DND-41 (cell line): Measurements from ENCODE around the gene TBC1D5.

ENCODE experiments used
- ATAC-seq: fragments of 200-7000 bp; cut with Tn5 transposase; 3 replicates; pipeline ENCODE4 v1.9.1; 2021; ENCODE audit warnings: low read depth; ENCODE audit not compliant: insufficient read depth
- DNase-seq: peaks from one replicate; pipeline ENCODE4 v3.0.0-alpha.2; 2020
- H2AFZ ChIP-seq: 2 replicates; pipeline ENCODE4 v1.6.0; 2012; ENCODE audit warnings: low read depth, low read length
- H3K27ac ChIP-seq: 2 replicates; pipeline ENCODE4 v1.5.1; 2012; ENCODE audit warnings: low read length, inconsistent platforms
- H3K27me3 ChIP-seq: fragments of 200-600 bp; sonication (generic); 2 replicates; pipeline ENCODE4 v1.6.0; 2012; ENCODE audit warnings: low read length, mild to moderate bottlenecking, inconsistent platforms; ENCODE audit not compliant: insufficient read depth, poor library complexity
- H3K36me3 ChIP-seq: 2 replicates; pipeline ENCODE4 v1.5.1; 2012; ENCODE audit warnings: low read length, inconsistent platforms; ENCODE audit not compliant: insufficient read depth
- H3K4me1 ChIP-seq: 2 replicates; pipeline ENCODE4 v1.5.1; 2012; ENCODE audit warnings: mild to moderate bottlenecking, low read length; ENCODE audit not compliant: insufficient read depth
- H3K4me2 ChIP-seq: 2 replicates; pipeline ENCODE4 v1.6.0; 2012; ENCODE audit warnings: mild to moderate bottlenecking, moderate library complexity, low read length, inconsistent platforms; ENCODE audit not compliant: insufficient read depth
- H3K4me3 ChIP-seq, 2 experiments: fragments of 200-600 bp in 1 of 2; shearing (Covaris generic) in 1 of 2; 2 replicates each; pipeline ENCODE4 v1.5.1; 2012 to 2016; ENCODE audit warnings: inconsistent platforms in 2 of 2, low read length in 2 of 2, mild to moderate bottlenecking in 2 of 2, low read depth in 1 of 2, moderate library complexity in 1 of 2
- H3K79me2 ChIP-seq: 2 replicates; pipeline ENCODE4 v1.6.0; 2012; ENCODE audit warnings: low read length, inconsistent platforms; ENCODE audit not compliant: insufficient read depth
- H3K9ac ChIP-seq: 2 replicates; pipeline ENCODE4 v1.6.0; 2012; ENCODE audit warnings: low read depth, mild to moderate bottlenecking, inconsistent platforms, low read length, moderate library complexity
- H3K9me3 ChIP-seq: 2 replicates; pipeline ENCODE4 v1.5.1; 2012; ENCODE audit warnings: low read length, moderate library complexity, mild to moderate bottlenecking, inconsistent platforms; ENCODE audit not compliant: insufficient read depth, severe bottlenecking
- H4K20me1 ChIP-seq: 2 replicates; pipeline ENCODE4 v1.6.0; 2012; ENCODE audit warnings: low read length; ENCODE audit not compliant: insufficient read depth
- EZH2 ChIP-seq: IDR thresholded peaks from 3 replicates; pipeline ENCODE4 v1.6.1; 2012; ENCODE audit warnings: borderline replicate concordance, low read depth, mild to moderate bottlenecking, moderate library complexity, low read length, inconsistent platforms; ENCODE audit not compliant: severe bottlenecking
- TF ChIP-seq, protein P1 (sequence below): IDR thresholded peaks from 2 replicates; pipeline ENCODE4 v1.5.1; 2012; ENCODE audit warnings: borderline replicate concordance, low read length, moderate library complexity, mild to moderate bottlenecking; ENCODE audit not compliant: poor library complexity, severe bottlenecking; ENCODE audit errors: extremely low read depth

Gene TBC1D5

GRCh38 chr3:17116007-17116600 is 626.3 kb downstream of the TBC1D5 start:
- Histone ChIP-seq H3K27me3 (no peaks in the 10 kb centered on the region), H3K27ac (no peak overlapping the region), H3K9ac (no peak overlapping the region), H3K9me3 (no peaks in the 10 kb centered on the region), H3K4me1 (no peaks in the 10 kb centered on the region), H3K4me3 (no peak overlapping the region), H4K20me1 (no peaks in the 10 kb centered on the region), H3K79me2 (no peaks in the 10 kb centered on the region), H3K36me3 (no peaks in the 10 kb centered on the region), H2AFZ (no peak overlapping the region), H3K4me2 (no peak overlapping the region)
- TF ChIP-seq EZH2: no peak
- TF ChIP-seq, protein P1, sequence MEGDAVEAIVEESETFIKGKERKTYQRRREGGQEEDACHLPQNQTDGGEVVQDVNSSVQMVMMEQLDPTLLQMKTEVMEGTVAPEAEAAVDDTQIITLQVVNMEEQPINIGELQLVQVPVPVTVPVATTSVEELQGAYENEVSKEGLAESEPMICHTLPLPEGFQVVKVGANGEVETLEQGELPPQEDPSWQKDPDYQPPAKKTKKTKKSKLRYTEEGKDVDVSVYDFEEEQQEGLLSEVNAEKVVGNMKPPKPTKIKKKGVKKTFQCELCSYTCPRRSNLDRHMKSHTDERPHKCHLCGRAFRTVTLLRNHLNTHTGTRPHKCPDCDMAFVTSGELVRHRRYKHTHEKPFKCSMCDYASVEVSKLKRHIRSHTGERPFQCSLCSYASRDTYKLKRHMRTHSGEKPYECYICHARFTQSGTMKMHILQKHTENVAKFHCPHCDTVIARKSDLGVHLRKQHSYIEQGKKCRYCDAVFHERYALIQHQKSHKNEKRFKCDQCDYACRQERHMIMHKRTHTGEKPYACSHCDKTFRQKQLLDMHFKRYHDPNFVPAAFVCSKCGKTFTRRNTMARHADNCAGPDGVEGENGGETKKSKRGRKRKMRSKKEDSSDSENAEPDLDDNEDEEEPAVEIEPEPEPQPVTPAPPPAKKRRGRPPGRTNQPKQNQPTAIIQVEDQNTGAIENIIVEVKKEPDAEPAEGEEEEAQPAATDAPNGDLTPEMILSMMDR: no peak
- ATAC-seq (no peak), DNase-seq (no peak)

DNA sequence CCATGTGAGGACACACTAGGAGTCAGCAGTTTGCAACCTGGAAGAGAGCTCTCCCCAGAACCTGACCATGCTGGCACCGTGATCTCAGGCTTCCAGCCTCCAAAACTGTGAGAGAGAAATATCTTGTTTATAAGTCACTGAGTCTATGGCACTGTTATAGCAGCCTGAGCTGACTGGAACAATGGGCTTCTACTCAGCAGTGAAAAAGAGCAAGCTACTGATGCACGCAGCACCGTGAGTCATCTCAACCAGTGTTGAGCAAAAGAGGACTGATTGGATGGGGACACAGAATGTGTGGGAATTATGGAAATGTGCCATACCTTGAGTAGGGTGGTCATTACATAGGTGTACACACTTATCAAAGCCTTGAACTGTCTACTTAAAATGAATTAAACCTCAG is 627.2 kb downstream of the TBC1D5 start:
- ATAC-seq (no peak), DNase-seq (no peak)
- no peaks in the 10 kb centered on the region for H3K27me3 ChIP-seq
- H3K27ac ChIP-seq: no peak overlapping the region
- no peak for TF ChIP-seq EZH2
- TF ChIP-seq, protein P1: no peak
- H3K4me2 ChIP-seq: no peak overlapping the region
- H3K9me3 ChIP-seq: no peaks in the 10 kb centered on the region
- no peak overlapping the region for H2AFZ ChIP-seq
- no peak overlapping the region for H3K9ac ChIP-seq
- no peaks in the 10 kb centered on the region for H4K20me1 ChIP-seq
- H3K4me1 ChIP-seq: no peaks in the 10 kb centered on the region
- no peak overlapping the region for H3K4me3 ChIP-seq
- H3K36me3 ChIP-seq: no peaks in the 10 kb centered on the region
- H3K79me2 ChIP-seq: no peaks in the 10 kb centered on the region

- H3K9ac ChIP-seq: no peak overlapping the region
- H4K20me1 ChIP-seq: no peaks in the 10 kb centered on the region
- DNase-seq (no peak), ATAC-seq (no peak)
- TF ChIP-seq, protein P1: no peak
- H3K27me3 ChIP-seq: no peaks in the 10 kb centered on the region
- no peak overlapping the region for H3K27ac ChIP-seq
- H2AFZ ChIP-seq: no peak overlapping the region
- no peak overlapping the region for H3K4me3 ChIP-seq
- no peaks in the 10 kb centered on the region for H3K36me3 ChIP-seq
- H3K9me3 ChIP-seq: no peaks in the 10 kb centered on the region
- no peaks in the 10 kb centered on the region for H3K79me2 ChIP-seq
- no peak overlapping the region for H3K4me2 ChIP-seq
- no peaks in the 10 kb centered on the region for H3K4me1 ChIP-seq
Measured at GRCh38 chr3:17111586-17111985, 630.8 kb downstream of the TBC1D5 start.
